A549 (cell line): ENCODE results near the gene PDCD4. TPM values are rescaled to one million over a fixed set of nuclear protein-coding genes. Genes with fewer than 3 reads are reported as not detected.

Experiments used
- ATAC-seq, 2 experiments: fragments of 200-7000 bp in 1 of 2; fragments of >200 bp in 1 of 2; cut with Nextera tagmentation in 1 of 2; cut with Tn5 transposase in 1 of 2; 3 replicates each; pipeline versions ENCODE4 v1.8.0 to v1.9.1; 2018 to 2020; ENCODE audit warnings: mild to moderate bottlenecking in 1 of 2, moderate library complexity in 1 of 2
- CTCF ChIA-PET: fragments of 300-600 bp; sonication (Branson Sonifier 250); formaldehyde crosslinking; extraction: SDS; loops from one replicate; lab custom pipeline; 2021; ENCODE audit warnings: antibody characterized with exemption, inconsistent platforms; lab: Yijun Ruan, JAX
- POLR2A ChIA-PET: fragments of 350-600 bp; formaldehyde crosslinking; extraction: SDS; loops from one replicate; lab custom pipeline; 2021; ENCODE audit warnings: antibody characterized with exemption, inconsistent platforms; lab: Yijun Ruan, JAX
- DNase-seq, 2 experiments: peaks; one replicate each; pipeline versions ENCODE4 v3.0.0 to v3.0.0-alpha.2; 2011 to 2016; ENCODE audit warnings: low read depth in 1 of 2, low spot score in 1 of 2
- FAIRE-seq: peaks from 2 replicates; lab custom pipeline; 2011; peaks lifted over from hg19 to GRCh38; lab: Jason Lieb, UNC
- H3K27ac ChIP-seq, 2 experiments: fragments of >200 bp; sonication (Bioruptor Twin); formaldehyde crosslinking; 3 replicates each; pipeline ENCODE4 v1.5.1; 2016 to 2017
- H3K4me1 ChIP-seq: fragments of >200 bp; sonication (Bioruptor Twin); formaldehyde crosslinking; 3 replicates; pipeline ENCODE4 v1.6.1; 2016
- H3K4me2 ChIP-seq: fragments of >200 bp; sonication (Bioruptor Twin); formaldehyde crosslinking; 3 replicates; pipeline ENCODE4 v1.6.1; 2016
- H3K4me3 ChIP-seq: fragments of >200 bp; sonication (Bioruptor Twin); formaldehyde crosslinking; 3 replicates; pipeline ENCODE4 v1.5.1; 2016
- H3K9me3 ChIP-seq: fragments of >200 bp; sonication (Bioruptor Twin); formaldehyde crosslinking; 3 replicates; pipeline ENCODE4 v1.6.1; 2016
- BCL3 ChIP-seq: fragments of >200 bp; sonication (Bioruptor Twin); formaldehyde crosslinking; IDR thresholded peaks from 3 replicates; pipeline ENCODE4 v1.6.1; 2016
- CHD2 ChIP-seq: fragments of 150-350 bp; IDR thresholded peaks from 2 replicates; pipeline ENCODE4 v1.6.1; 2014; ENCODE audit warnings: low read length; ENCODE audit not compliant: partially characterized antibody
- EHMT2 ChIP-seq: fragments of 200-600 bp; sonication (generic); IDR thresholded peaks from 2 replicates; pipeline ENCODE4 v1.6.1; 2016; ENCODE audit warnings: antibody characterized with exemption, low read depth, mild to moderate bottlenecking, moderate library complexity
- ELK1 ChIP-seq: fragments of 150-350 bp; IDR thresholded peaks from 2 replicates; pipeline ENCODE4 v1.6.1; 2014; ENCODE audit warnings: low read depth, mild to moderate bottlenecking, low read length
- EP300 ChIP-seq, 2 experiments: fragments of >200 bp; sonication (Bioruptor Twin); formaldehyde crosslinking; IDR thresholded peaks; 2 replicates in 1 of 2; 3 replicates in 1 of 2; pipeline ENCODE4 v1.6.1; 2016 to 2017
- FOSB ChIP-seq: fragments of 250-450 bp; sonication (Bioruptor Pico); IDR thresholded peaks from 2 replicates; pipeline ENCODE4 v1.5.0; 2020; ENCODE audit warnings: mild to moderate bottlenecking, moderate library complexity
- FOXS1 ChIP-seq: fragments of 250-450 bp; sonication (Bioruptor Pico); IDR thresholded peaks from 2 replicates; pipeline ENCODE4 v1.5.0; 2020; ENCODE audit warnings: mild to moderate bottlenecking, moderate library complexity
- GATA3 ChIP-seq: IDR thresholded peaks from 2 replicates; pipeline ENCODE4 v1.6.1; 2012; ENCODE audit warnings: borderline replicate concordance
- HDAC2 ChIP-seq: fragments of 200-600 bp; sonication (generic); IDR thresholded peaks from 2 replicates; pipeline ENCODE4 v1.6.1; 2016
- HEYL ChIP-seq: fragments of 250-450 bp; sonication (Bioruptor Pico); IDR thresholded peaks from 2 replicates; pipeline ENCODE4 v1.8.0; 2021; ENCODE audit warnings: mild to moderate bottlenecking, moderate library complexity
- HOXB5 ChIP-seq: fragments of 250-450 bp; sonication (Bioruptor Pico); IDR thresholded peaks from 2 replicates; pipeline ENCODE4 v1.5.0; 2020; ENCODE audit warnings: mild to moderate bottlenecking, moderate library complexity
- JUN ChIP-seq, 2 experiments: fragments of >200 bp; sonication (Bioruptor Twin); formaldehyde crosslinking; IDR thresholded peaks; 2 replicates in 1 of 2; 3 replicates in 1 of 2; pipeline ENCODE4 v1.6.1; 2016 to 2017
- JUNB ChIP-seq: fragments of >200 bp; sonication (Bioruptor Twin); formaldehyde crosslinking; IDR thresholded peaks from 2 replicates; pipeline ENCODE4 v1.6.1; 2016
- KDM5A ChIP-seq: fragments of 200-600 bp; sonication (generic); IDR thresholded peaks from 2 replicates; pipeline ENCODE4 v1.6.1; 2016; ENCODE audit warnings: antibody characterized with exemption, mild to moderate bottlenecking
- MAFK ChIP-seq: fragments of 450-650 bp; IDR thresholded peaks from 2 replicates; pipeline ENCODE4 v1.6.1; 2014; ENCODE audit not compliant: partially characterized antibody
- MAX ChIP-seq: IDR thresholded peaks from 2 replicates; pipeline ENCODE4 v1.6.1; 2012
- MAZ ChIP-seq: fragments of 150-350 bp; IDR thresholded peaks from 2 replicates; pipeline ENCODE4 v1.6.1; 2014; ENCODE audit warnings: antibody characterized with exemption, low read depth, low read length, borderline replicate concordance
- MYC ChIP-seq: IDR thresholded peaks from 2 replicates; pipeline ENCODE4 v1.6.1; 2012; ENCODE audit warnings: mild to moderate bottlenecking, inconsistent platforms, low read length, improper control_type of control experiment, borderline replicate concordance
- NFE2L2 ChIP-seq: fragments of 150-350 bp; conservative IDR thresholded peaks from 2 replicates; pipeline ENCODE4 v1.6.1; 2014; ENCODE audit warnings: low read length
- NR3C1 ChIP-seq: fragments of >200 bp; sonication (Bioruptor Twin); formaldehyde crosslinking; IDR thresholded peaks from 3 replicates; pipeline ENCODE4 v1.6.1; 2017
- PHF8 ChIP-seq: fragments of 200-600 bp; sonication (generic); IDR thresholded peaks from 2 replicates; pipeline ENCODE4 v1.6.1; 2016; ENCODE audit warnings: low read depth, mild to moderate bottlenecking, antibody characterized with exemption, moderate library complexity, borderline replicate concordance
- RARB ChIP-seq: fragments of 250-450 bp; sonication (Bioruptor Pico); IDR thresholded peaks from 2 replicates; pipeline ENCODE4 v1.8.0; 2021; ENCODE audit warnings: mild to moderate bottlenecking, moderate library complexity
- RFX5 ChIP-seq: fragments of 450-650 bp; IDR thresholded peaks from 2 replicates; pipeline ENCODE4 v1.7.1; 2014; ENCODE audit warnings: antibody characterized with exemption, mild to moderate bottlenecking, moderate library complexity
- RNF2 ChIP-seq: fragments of 200-600 bp; sonication (generic); IDR thresholded peaks from 2 replicates; pipeline ENCODE4 v1.6.1; 2016; ENCODE audit warnings: low read depth, mild to moderate bottlenecking, antibody characterized with exemption, moderate library complexity, borderline replicate concordance
- SMC3 ChIP-seq: fragments of >200 bp; sonication (Bioruptor Twin); formaldehyde crosslinking; IDR thresholded peaks from 3 replicates; pipeline ENCODE4 v1.6.1; 2018; ENCODE audit warnings: inconsistent platforms
- USF2 ChIP-seq: fragments of 450-650 bp; IDR thresholded peaks from 2 replicates; pipeline ENCODE4 v1.6.1; 2014; ENCODE audit warnings: antibody characterized with exemption
- ZC3H11A ChIP-seq: fragments of 450-650 bp; IDR thresholded peaks from 2 replicates; pipeline ENCODE4 v1.6.1; 2014; ENCODE audit warnings: antibody characterized with exemption, mild to moderate bottlenecking
- WGBS: methylation state at CpG from one replicate; pipeline ENCODE4 v1.1.6; 2017; ENCODE audit errors: missing lambda C conversion rate; 5-methylcytosine and 5-hydroxymethylcytosine counted together
- polyA plus RNA-seq, 4 experiments: library from polyadenylated mRNA; depleted of rRNA in 3 of 4; stranded (reverse); fragments of >200 nt; fragmentation: RNase III in 1 of 4; extraction: RNeasy Plus Mini Kit Qiagen cat#74134 plus additional on column Dnase treatment in 1 of 4; gene quantifications; 2 replicates in 3 of 4; 3 replicates in 1 of 4; pipeline ENCODE4 v1.2.3, GENCODE V29; 2011 to 2017

PDCD4 gene
- polyA plus RNA-seq, 2 of the 4 experiments (the other 2 are of a cell fraction): 42.7 to 71.4 TPM

- TF ChIP-seq NR3C1 (no peak), CHD2 (no peak), BCL3 (no peak), NFE2L2 (no peak), FOSB (CRISPR knock-in tag) (no peak)
- Histone ChIP-seq H3K4me1 (peaks cover 46% of the 10 kb centered on the region), H3K4me2 (no peak overlapping the region), H3K9me3 (no peaks in the 10 kb centered on the region), H3K27ac (no peak overlapping the region), H3K4me3 (no peak overlapping the region)
- no peak for DNase-seq
- WGBS: 72% methylated on average over 6 of the region's 6 CpGs
- POLR2A ChIA-PET: interaction anchor here (0.9 kb wide), 1 partner anchor 50 kb away, joined by 3 read pairs; the partner anchor contains the start of gene SHOC2
- CTCF ChIA-PET: interaction anchor here (1.3 to 1.8 kb wide), 2 partner anchors 65 to 197 kb away, joined by 3 to 4 read pairs; no protein-coding TSS in a partner anchor
- ATAC-seq: no peak
- FAIRE-seq: no peak
These were observed 2.7 kb upstream of the PDCD4 start for GRCh38 chr10:110868981-110869380.

GRCh38 chr10:110870823-110871297 lies 868 bp upstream of the PDCD4 start:
- ChIA-PET CTCF (interaction anchor here (0.8 to 1.1 kb wide), 4 partner anchors 8 to 32 kb away, joined by 3 to 6 read pairs (median 4); no protein-coding TSS in a partner anchor), POLR2A (interaction anchor here (0.8 to 1.3 kb wide), 9 partner anchors 9 to 124 kb away, joined by 3 to 17 read pairs (median 5); partner anchors contain the start of genes BBIP1 and SHOC2)
- H3K4me3 ChIP-seq: peak overlapping the region; percentile 78

DNA sequence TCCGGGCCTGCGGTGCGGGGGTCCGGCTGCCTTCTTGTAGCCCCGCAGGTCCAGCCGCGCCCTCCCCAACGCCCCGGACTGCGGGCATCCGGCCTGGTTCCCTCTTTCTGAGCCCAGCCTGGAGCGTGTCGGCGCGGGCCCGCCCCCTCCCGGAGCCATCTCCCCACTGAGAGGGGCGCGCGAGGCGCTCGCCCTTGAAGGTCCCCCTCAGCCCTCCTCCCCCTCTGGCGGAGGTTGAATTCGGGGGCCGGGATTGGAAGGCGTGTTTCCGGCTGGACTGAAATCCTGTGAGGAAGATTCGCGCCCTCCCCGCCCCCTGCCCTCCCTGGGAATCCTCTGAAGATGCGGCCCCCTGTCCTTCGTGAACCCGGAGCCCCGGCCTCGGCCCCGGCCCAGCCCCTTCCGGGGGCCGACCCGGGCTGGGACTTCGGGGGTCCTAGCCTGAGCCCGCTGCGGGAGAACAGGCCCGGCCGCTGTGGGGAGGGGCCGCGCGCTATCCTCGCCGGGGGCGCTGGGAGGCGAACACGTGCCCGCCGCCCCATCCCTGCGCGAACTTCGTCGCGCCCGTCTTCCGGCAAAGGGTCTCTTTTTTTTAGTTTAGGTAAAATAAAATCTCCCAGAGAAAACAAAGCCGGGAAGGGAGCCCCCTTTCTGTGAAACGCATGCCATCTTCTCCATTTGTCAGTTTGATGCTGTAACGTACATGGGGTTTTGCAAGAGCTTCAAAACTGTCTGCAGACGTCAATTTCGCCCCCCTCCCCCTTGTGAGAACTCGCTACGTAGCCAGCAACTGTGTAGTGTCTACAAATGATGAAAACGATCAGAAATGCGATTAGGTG lies 636 bp downstream of the PDCD4 start:
- no peak for FAIRE-seq
- CTCF ChIA-PET: interaction anchor here (0.7 to 1.5 kb wide), 7 partner anchors 14 to 123 kb away, joined by 3 to 5 read pairs (median 3); no protein-coding TSS in a partner anchor
- POLR2A ChIA-PET: interaction anchor here (1.0 to 1.9 kb wide), 11 partner anchors 10 to 200 kb away, joined by 3 to 18 read pairs (median 5); partner anchors contain the start of genes BBIP1 and SHOC2
- no peak for TF ChIP-seq ELK1
- no peak for TF ChIP-seq USF2
- TF ChIP-seq EHMT2: no peak
- no peak for TF ChIP-seq RNF2
- TF ChIP-seq HOXB5 (CRISPR knock-in tag): 0 out of 2 replicates have a peak, but pooled peaks have one; percentile 58
- 0 out of 2 replicates have a peak, but pooled peaks have one; percentile 9 for TF ChIP-seq FOSB (CRISPR knock-in tag)
- TF ChIP-seq CHD2: no peak
- TF ChIP-seq JUN (IDR thresholded peaks at IDR 0.05): peak; percentile 39 to 48; a peak in 3 of 5 replicates
- TF ChIP-seq MYC: no peak; the same call in 1 of the 2 replicates
- no peak for TF ChIP-seq NR3C1
- TF ChIP-seq HDAC2: no peak
- TF ChIP-seq FOXS1 (CRISPR knock-in tag): no peak
- TF ChIP-seq JUNB: no peak

More at GRCh38 chr10:110870823-110871297, 868 bp upstream of the PDCD4 start:
- Histone ChIP-seq H3K27ac (peak overlapping the region; percentile 89 to 95), H3K9me3 (no peaks in the 10 kb centered on the region), H3K4me1 (peaks cover 38% of the 10 kb centered on the region), H3K4me2 (peak overlapping the region; percentile 85)
- 88% methylated on average over 13 of the region's 13 CpGs for WGBS
- no peak for ATAC-seq
- FAIRE-seq: no peak
- no peak for DNase-seq
- TF ChIP-seq RARB (CRISPR knock-in tag) (no peak), MAX (no peak), SMC3 (no peak), MAFK (no peak), KDM5A (no peak), USF2 (no peak), GATA3 (no peak), ZC3H11A (no peak), HEYL (CRISPR knock-in tag) (no peak), JUN (IDR thresholded peaks at IDR 0.05) (no peak), EP300 (IDR thresholded peaks at IDR 0.05) (no peak), RFX5 (no peak), MAZ (no peak), PHF8 (no peak), FOXS1 (CRISPR knock-in tag) (no peak)

More for the DNA sequence above, 636 bp downstream of the PDCD4 start:
- DNase-seq (peak; percentile 24 to 88), ATAC-seq (peak; percentile 79 to 87)
- peaks cover 35% of the 10 kb centered on the region for H3K4me1 ChIP-seq
- WGBS: under 1% methylated on average over 19 of the region's 70 CpGs
- H3K27ac ChIP-seq: peak overlapping the region; percentile 89 to 95
- no peaks in the 10 kb centered on the region for H3K9me3 ChIP-seq
- peak overlapping the region; percentile 78 for H3K4me3 ChIP-seq
- peak overlapping the region; percentile 88 for H3K4me2 ChIP-seq
